Measurements from ENCODE around the gene C4A.
"Not testable (repeated sequence)": the region's sequence is repeated elsewhere in the genome, so short reads cannot be mapped to it uniquely, and the experiment has no call there.

The C4A gene

DNA sequence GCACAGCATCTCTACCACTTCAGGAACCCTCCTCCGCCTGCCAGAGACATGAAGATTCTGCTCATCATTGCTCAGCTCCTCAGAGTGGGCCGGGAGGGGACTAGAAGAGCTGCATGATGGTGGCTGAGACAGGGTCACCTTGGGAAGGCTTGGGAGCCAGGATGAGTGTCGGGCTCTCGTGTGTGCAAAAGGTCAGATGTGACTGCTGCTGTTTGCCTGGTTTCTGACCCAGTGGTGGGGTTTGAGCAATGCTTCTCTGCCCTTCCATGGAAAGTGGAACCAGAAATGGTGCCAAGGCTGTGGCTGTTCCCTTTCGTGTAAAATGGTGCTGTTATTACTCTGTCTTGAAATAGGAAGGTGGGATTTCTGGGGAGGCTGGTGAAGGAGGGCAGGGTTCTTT lies 859 bp upstream of the C4A start:
- DNase-seq (ENCODE audit: low read depth): not testable (repeated sequence)

DNA sequence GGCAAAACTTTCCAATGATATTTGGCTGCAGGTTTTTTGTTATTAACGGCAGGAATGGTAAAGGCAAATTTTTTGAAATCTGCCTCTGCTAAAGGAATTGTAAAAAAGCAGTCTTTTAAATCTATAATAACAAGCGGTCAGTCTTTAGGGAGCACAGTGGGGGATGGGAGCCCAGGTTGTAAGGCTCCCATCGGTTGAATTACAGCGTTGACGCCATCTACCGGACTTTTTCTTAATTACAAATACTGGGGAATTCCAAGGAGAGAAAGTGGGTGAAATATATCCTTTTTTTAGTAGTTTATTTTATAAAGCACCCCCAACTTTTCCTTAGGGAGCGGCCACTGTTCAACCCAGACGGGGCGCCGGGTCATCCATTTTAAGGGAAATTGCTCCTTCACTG lies 7.5 kb downstream of the C4A start:
- DNase-seq (ENCODE audit: low read depth): not testable (repeated sequence)

- DNase-seq (ENCODE audit: low read depth): not testable (repeated sequence)
These were observed 12.6 kb downstream of the C4A start for GRCh38 chr6:31994421-31994820.

- not testable (repeated sequence) for DNase-seq (ENCODE audit: low read depth)
These were observed 14.5 kb downstream of the C4A start for GRCh38 chr6:31996385-31996784.

DNA sequence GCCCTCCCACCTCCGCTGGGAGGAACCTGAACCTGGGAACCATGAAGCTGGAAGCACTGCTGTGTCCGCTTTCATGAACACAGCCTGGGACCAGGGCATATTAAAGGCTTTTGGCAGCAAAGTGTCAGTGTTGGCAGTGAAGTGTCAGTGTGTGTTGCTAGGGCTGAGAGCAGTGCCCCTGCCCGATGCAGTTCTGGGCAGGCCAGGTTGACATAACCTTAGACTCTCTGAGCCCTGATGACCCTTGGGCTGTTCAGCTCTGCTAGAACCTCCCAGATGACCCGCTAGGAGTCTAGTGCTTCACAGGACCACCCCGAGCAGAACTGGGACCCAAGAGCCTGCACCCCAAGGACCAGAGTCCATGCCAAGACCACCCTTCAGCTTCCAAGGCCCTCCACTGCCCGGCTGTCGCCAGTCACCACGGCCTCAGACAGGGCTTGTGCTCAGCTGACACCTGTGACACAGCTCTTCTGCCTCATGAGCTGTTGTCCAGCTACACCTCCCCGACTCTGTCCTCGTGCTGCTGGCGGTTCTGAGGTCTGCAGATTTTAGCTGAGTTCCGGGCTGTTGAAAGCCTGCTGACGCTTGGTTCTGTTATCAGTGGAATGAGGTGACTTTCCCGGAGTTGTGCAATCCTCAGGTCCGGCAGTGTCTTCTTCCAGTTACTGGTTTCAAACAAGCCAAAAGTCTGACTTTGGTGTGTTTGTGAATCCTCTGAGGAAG lies 20.9 kb downstream of the C4A start:
- not testable (repeated sequence) for DNase-seq (ENCODE audit: low read depth)

DNA sequence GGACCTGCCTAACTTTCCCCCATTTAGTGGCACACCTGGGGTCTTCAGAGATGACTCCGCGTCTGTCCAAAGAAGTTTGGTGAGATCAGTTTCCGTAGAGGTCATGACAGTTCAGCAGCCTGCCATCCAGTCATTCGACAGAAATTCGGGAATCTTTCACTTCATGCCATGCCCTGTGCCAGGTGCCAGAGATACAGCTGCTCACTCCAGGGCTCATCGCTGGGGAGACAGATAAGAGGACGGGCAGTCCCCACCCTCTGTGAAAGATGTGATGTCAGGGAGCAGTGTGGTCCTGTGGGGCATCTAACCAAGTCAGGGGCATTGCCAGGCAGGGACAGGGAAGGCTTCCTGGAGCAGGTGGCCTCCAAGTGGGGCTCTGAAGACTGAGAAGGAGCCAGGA lies 21.4 kb downstream of the C4A start:
- DNase-seq (ENCODE audit: low read depth): not testable (repeated sequence)

- DNase-seq (ENCODE audit: low read depth): not testable (repeated sequence)
These were observed 22.5 kb downstream of the C4A start for GRCh38 chr6:32004393-32004792.

DNA sequence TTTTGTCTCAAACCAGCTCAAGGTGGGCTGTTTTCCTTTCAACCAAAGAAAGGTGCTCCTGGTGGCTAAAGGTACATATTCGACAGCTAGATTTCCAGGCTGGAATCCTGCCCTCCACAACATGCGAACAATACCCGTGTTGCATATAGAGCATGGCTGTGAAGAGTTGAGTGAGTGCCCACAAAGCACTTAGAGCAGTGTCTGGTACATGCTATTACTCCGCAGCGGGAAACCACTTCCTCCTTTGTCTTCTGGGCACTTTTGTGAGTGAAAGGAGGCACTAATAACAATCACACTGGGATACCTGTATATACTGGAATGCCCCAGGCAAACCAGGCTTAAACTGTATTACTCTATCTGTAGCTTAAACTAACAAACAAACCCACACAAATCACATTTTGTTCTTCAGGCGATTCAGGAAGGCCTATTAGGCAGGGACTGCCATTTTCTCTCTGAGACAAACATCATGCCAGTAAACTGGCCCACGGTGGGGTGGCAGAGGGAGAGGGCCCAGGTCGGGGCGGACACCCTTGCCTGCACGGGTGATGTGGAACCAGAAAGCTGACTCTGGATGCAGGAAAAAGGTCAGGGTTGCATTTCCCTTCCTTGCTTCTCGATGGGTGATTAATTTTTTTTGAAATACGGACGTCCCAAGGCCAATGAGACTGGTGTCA lies 23.1 kb downstream of the C4A start:
- DNase-seq (ENCODE audit: low read depth): not testable (repeated sequence)

DNA sequence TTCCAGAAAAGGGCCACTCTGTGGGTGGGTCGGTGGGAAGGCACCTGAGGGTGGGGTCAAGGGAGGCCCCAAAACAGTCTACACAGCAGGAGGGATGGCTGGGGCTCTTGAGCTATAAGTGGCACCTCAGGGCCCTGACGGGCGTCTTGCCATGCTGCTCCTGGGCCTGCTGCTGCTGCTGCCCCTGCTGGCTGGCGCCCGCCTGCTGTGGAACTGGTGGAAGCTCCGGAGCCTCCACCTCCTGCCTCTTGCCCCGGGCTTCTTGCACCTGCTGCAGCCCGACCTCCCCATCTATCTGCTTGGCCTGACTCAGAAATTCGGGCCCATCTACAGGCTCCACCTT lies 23.7 kb downstream of the C4A start:
- DNase-seq (ENCODE audit: low read depth): not testable (repeated sequence)

- not testable (repeated sequence) for DNase-seq (ENCODE audit: low read depth)
These were observed 24.2 kb downstream of the C4A start for GRCh38 chr6:32005991-32006529.

DNA sequence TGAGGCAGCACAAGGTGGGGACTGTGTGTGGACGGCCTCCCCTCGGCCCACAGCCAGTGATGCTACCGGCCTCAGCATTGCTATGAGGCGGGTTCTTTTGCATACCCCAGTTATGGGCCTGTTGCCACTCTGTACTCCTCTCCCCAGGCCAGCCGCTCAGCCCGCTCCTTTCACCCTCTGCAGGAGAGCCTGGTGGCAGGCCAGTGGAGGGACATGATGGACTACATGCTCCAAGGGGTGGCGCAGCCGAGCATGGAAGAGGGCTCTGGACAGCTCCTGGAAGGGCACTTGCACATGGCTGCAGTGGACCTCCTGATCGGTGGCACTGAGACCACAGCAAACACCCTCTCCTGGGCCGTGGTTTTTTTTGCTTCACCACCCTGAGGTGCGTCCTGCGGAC lies 25.2 kb downstream of the C4A start:
- not testable (repeated sequence) for DNase-seq (ENCODE audit: low read depth)

DNA sequence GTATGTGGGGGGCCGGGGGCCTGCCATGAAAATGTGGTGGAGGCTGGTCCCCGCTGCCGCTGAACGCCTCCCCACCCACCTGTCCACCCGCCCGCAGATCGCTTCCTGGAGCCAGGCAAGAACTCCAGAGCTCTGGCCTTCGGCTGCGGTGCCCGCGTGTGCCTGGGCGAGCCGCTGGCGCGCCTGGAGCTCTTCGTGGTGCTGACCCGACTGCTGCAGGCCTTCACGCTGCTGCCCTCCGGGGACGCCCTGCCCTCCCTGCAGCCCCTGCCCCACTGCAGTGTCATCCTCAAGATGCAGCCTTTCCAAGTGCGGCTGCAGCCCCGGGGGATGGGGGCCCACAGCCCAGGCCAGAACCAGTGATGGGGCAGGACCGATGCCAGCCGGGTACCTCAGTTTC lies 26.2 kb downstream of the C4A start:
- not testable (repeated sequence) for DNase-seq (ENCODE audit: low read depth)

DNA sequence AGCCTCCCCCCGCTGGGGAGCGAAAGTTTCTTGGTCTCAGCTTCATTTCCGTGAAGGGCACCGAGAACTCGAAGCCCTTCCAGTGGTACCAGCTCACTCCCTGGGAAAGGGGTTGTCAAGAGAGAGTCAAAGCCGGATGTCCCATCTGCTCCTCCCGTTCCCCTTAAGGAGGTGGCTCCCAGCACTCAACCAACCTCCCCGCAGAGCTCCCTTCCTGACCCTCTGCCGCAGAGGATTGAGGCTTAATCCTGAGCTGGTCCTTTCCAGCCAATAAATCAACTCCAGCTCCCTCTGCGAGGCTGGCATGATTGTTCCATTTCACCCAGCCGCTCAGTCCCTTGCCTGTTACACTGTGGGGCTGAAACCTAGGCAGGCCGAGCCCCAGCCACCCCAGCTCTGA lies 26.8 kb downstream of the C4A start:
- not testable (repeated sequence) for DNase-seq (ENCODE audit: low read depth)

DNA sequence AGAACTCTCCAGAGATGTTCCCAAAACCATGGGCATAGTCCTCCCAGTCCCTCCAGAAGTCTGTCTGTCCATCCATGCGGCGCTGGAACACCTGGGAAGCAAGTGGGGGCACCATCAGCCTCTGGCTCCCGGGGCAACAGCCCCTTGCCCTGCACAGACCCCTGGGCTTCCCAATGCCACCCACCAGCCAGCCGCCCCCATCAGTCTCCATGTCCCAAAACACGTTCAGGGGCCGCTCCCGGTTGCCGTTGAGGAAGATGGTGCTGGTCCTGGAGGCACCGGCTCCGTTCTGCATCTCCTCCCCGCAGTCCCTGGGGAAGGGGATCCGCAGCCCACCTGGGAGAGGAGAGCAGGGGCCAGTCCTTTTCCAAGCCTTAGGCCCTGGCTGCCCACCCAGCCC lies 27.7 kb downstream of the C4A start:
- not testable (repeated sequence) for DNase-seq (ENCODE audit: low read depth)

GRCh38 chr6:32010856-32011530 lies 29.1 kb downstream of the C4A start:
- DNase-seq (ENCODE audit: low read depth): not testable (repeated sequence)

DNA sequence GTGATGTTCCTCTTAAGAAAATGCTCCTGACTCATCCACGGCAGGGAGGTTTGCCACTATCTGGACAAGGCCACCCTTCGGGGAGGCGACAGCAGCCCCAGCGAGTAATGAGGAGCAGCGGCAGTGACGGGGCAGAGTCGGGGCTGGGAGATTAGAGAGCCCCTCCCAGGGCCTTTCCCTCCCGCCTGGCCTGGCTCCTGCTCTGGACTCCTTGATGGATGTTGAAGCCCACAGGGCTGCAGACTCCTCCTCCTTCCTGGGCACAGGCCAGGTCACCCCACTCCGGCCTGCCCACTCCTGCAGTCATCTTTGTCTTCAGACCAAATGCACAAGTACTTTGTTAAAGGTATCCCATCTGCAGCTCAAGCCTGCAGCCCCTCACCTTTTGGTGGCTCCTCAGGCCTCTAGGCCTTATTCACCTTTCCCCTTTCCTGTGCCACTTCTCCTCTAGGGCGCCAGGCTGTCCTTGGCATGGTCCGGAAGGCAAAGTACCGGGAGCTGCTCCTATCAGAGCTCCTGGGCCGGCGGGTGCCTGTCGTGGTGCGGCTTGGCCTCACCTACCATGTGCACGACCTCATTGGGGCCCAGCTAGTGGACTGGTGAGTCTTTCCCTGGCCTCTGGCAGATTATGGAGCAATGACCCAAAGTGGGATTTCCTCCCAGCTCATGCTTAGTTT lies 31.2 kb downstream of the C4A start:
- not testable (repeated sequence) for DNase-seq (ENCODE audit: low read depth)

DNA sequence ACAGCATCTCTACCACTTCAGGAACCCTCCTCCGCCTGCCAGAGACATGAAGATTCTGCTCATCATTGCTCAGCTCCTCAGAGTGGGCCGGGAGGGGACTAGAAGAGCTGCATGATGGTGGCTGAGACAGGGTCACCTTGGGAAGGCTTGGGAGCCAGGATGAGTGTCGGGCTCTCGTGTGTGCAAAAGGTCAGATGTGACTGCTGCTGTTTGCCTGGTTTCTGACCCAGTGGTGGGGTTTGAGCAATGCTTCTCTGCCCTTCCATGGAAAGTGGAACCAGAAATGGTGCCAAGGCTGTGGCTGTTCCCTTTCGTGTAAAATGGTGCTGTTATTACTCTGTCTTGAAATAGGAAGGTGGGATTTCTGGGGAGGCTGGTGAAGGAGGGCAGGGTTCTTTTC lies 31.9 kb downstream of the C4A start:
- DNase-seq (ENCODE audit: low read depth): not testable (repeated sequence)

GRCh38 chr6:32014547-32014946 lies 32.7 kb downstream of the C4A start, which contains the start of gene C4B:
Gene C4B, plus strand, starts transcription at chr6:32014795. Its CDS starts 51 bp downstream, at chr6:32014846.
- not testable (repeated sequence) for DNase-seq (ENCODE audit: low read depth)

DNA sequence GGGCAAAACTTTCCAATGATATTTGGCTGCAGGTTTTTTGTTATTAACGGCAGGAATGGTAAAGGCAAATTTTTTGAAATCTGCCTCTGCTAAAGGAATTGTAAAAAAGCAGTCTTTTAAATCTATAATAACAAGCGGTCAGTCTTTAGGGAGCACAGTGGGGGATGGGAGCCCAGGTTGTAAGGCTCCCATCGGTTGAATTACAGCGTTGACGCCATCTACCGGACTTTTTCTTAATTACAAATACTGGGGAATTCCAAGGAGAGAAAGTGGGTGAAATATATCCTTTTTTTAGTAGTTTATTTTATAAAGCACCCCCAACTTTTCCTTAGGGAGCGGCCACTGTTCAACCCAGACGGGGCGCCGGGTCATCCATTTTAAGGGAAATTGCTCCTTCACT lies 40.2 kb downstream of the C4A start:
- DNase-seq (ENCODE audit: low read depth): not testable (repeated sequence)

DNA sequence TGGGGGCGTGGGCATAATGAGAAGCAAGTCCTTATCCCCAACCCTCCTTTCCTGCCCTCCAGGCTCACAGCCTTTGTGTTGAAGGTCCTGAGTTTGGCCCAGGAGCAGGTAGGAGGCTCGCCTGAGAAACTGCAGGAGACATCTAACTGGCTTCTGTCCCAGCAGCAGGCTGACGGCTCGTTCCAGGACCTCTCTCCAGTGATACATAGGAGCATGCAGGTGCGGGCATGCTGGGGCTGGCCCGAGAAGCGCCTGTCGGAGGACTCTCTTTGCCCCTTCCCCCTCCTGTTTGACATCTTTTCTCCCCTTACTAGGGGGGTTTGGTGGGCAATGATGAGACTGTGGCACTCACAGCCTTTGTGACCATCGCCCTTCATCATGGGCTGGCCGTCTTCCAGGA lies 46.8 kb downstream of the C4A start:
- DNase-seq (ENCODE audit: low read depth): not testable (repeated sequence)

- not testable (repeated sequence) for DNase-seq (ENCODE audit: low read depth)
These were observed 47.7 kb downstream of the C4A start for GRCh38 chr6:32029553-32029952.

All from non-pigmented ciliary epithelial cell (primary cell).